ENCODE results near the gene LZTS2.

DNA sequence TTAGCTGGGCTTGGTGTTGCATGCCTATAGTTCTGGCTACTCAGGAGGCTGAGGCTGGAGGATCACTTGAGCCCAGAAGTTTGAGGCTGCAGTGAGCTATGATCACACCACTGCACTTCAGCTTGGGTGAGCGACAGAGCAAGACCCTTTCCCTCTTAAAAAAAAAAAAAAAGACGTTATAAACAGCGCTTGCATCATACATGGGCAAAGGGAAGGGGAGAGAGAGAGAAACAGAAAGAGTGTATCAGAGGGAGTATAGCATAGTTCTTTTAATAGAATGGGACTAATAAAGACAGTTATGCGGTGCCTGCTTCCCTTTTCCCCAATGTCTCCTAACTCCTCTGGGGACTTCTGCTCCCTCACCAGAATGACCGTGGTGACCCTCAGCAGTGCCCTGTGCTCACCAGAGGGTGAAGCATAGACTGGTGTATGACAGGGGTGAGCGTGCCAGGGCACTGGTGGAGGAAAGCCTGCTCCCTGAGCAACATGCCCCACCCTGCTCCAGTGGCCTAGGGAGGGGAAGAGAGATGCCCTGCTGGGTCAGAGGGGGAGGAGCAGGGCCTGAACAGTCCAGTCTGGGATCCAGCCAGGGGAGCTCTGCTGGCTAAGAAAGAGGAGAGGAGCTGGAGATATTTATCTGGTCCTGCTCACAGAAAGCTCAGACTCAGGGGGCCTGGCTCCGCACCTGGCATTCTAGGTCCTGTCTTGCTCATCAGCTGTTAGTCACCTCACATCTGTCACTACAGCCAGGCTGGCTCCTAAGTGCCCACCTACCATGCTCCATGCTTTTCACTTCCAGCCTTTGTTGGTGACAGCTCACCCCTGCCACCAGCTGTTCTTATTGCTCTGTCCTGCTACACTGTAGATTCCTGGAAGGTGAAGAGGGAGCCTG lies 29.1 kb downstream of the LZTS2 start:
- TF ChIP-seq ZFP30 (CRISPR knock-in tag; IDR thresholded peaks at IDR 0.05), result no peak
- TF ChIP-seq, protein P1, sequence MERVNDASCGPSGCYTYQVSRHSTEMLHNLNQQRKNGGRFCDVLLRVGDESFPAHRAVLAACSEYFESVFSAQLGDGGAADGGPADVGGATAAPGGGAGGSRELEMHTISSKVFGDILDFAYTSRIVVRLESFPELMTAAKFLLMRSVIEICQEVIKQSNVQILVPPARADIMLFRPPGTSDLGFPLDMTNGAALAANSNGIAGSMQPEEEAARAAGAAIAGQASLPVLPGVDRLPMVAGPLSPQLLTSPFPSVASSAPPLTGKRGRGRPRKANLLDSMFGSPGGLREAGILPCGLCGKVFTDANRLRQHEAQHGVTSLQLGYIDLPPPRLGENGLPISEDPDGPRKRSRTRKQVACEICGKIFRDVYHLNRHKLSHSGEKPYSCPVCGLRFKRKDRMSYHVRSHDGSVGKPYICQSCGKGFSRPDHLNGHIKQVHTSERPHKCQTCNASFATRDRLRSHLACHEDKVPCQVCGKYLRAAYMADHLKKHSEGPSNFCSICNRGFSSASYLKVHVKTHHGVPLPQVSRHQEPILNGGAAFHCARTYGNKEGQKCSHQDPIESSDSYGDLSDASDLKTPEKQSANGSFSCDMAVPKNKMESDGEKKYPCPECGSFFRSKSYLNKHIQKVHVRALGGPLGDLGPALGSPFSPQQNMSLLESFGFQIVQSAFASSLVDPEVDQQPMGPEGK (CRISPR knock-in tag; IDR thresholded peaks at IDR 0.05; ENCODE audit: borderline replicate concordance), result no peak
- TF ChIP-seq, protein P2, sequence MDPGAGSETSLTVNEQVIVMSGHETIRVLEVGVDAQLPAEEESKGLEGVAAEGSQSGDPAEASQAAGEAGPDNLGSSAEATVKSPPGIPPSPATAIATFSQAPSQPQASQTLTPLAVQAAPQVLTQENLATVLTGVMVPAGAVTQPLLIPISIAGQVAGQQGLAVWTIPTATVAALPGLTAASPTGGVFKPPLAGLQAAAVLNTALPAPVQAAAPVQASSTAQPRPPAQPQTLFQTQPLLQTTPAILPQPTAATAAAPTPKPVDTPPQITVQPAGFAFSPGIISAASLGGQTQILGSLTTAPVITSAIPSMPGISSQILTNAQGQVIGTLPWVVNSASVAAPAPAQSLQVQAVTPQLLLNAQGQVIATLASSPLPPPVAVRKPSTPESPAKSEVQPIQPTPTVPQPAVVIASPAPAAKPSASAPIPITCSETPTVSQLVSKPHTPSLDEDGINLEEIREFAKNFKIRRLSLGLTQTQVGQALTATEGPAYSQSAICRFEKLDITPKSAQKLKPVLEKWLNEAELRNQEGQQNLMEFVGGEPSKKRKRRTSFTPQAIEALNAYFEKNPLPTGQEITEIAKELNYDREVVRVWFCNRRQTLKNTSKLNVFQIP (CRISPR knock-in tag; IDR thresholded peaks at IDR 0.05; ENCODE audit: borderline replicate concordance, low read depth), result no peak
- TF ChIP-seq SNAI2 (CRISPR knock-in tag; IDR thresholded peaks at IDR 0.05), result no peak
- no peak for TF ChIP-seq ARNTL (CRISPR knock-in tag; IDR thresholded peaks at IDR 0.05; ENCODE audit: borderline replicate concordance, low read depth)
- TF ChIP-seq RARB (CRISPR knock-in tag; IDR thresholded peaks at IDR 0.05), result no peak
- no peak for TF ChIP-seq TOX (CRISPR knock-in tag; IDR thresholded peaks at IDR 0.05; ENCODE audit: borderline replicate concordance)
- TF ChIP-seq, protein P3, sequence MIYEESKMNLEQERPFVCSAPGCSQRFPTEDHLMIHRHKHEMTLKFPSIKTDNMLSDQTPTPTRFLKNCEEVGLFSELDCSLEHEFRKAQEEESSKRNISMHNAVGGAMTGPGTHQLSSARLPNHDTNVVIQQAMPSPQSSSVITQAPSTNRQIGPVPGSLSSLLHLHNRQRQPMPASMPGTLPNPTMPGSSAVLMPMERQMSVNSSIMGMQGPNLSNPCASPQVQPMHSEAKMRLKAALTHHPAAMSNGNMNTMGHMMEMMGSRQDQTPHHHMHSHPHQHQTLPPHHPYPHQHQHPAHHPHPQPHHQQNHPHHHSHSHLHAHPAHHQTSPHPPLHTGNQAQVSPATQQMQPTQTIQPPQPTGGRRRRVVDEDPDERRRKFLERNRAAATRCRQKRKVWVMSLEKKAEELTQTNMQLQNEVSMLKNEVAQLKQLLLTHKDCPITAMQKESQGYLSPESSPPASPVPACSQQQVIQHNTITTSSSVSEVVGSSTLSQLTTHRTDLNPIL (CRISPR knock-in tag; IDR thresholded peaks at IDR 0.05; ENCODE audit: low read depth), result no peak
- no peak for TF ChIP-seq CSDC2 (CRISPR knock-in tag; IDR thresholded peaks at IDR 0.05)
- no peak for TF ChIP-seq ZFP3 (CRISPR knock-in tag; IDR thresholded peaks at IDR 0.05)
- no peak for TF ChIP-seq GLIS3 (CRISPR knock-in tag; IDR thresholded peaks at IDR 0.05)
- no peak for TF ChIP-seq ESRRG (CRISPR knock-in tag; IDR thresholded peaks at IDR 0.05)

Data from SK-N-SH treated with all-trans-retinoic acid at 6 μM for 48 hours (cell line).